HG03469 (cell line): ENCODE measurements around the gene PRXL2A.
A peak's percentile ranks its signal among the peaks of the same experiment; 100 is the strongest.

ENCODE experiments used
- ATAC-seq: cut with Tn5 transposase; IDR thresholded peaks from one replicate; pipeline ENCODE4 v1.9.1; 2021; ENCODE audit warnings: mild to moderate bottlenecking, moderate library complexity, moderate number of reproducible peaks; ENCODE audit not compliant: unreplicated experiment

The PRXL2A gene

GRCh38 chr10:80460399-80461207, 52.3 kb downstream of the PRXL2A start:
- no peak for ATAC-seq

- no peak for ATAC-seq
Observed at GRCh38 chr10:80461208-80462183, 53.1 kb downstream of the PRXL2A start.

GRCh38 chr10:80462299-80462980, 54.1 kb downstream of the PRXL2A start:
- no peak for ATAC-seq

GRCh38 chr10:80462981-80463741, 54.8 kb downstream of the PRXL2A start:
- peak; percentile 39 for ATAC-seq

GRCh38 chr10:80463868-80464267, 55.5 kb downstream of the PRXL2A start:
- no peak for ATAC-seq

GRCh38 chr10:80464557-80465450, 56.5 kb downstream of the PRXL2A start:
- ATAC-seq, result no peak

- no peak for ATAC-seq
Observed at GRCh38 chr10:80465451-80465835, 57.1 kb downstream of the PRXL2A start.

GRCh38 chr10:80465839-80466590, 57.7 kb downstream of the PRXL2A start:
- no peak for ATAC-seq

- no peak for ATAC-seq
Observed at GRCh38 chr10:80466724-80467326, 58.5 kb downstream of the PRXL2A start.

GRCh38 chr10:80468002-80468401, 59.7 kb downstream of the PRXL2A start:
- ATAC-seq, result no peak

- ATAC-seq, result no peak
Observed at GRCh38 chr10:80468806-80469421, 60.6 kb downstream of the PRXL2A start.

GRCh38 chr10:80470266-80470665, 61.9 kb downstream of the PRXL2A start:
- ATAC-seq, result no peak

GRCh38 chr10:80471001-80471400, 62.6 kb downstream of the PRXL2A start:
- ATAC-seq, result no peak

GRCh38 chr10:80471715-80472233, 63.4 kb downstream of the PRXL2A start:
- peak; percentile 26 for ATAC-seq

- peak; percentile 95 for ATAC-seq
Observed at GRCh38 chr10:80472234-80473095, 64.1 kb downstream of the PRXL2A start.

- ATAC-seq, result no peak
Observed at GRCh38 chr10:80473096-80473657, 64.8 kb downstream of the PRXL2A start.
